ENCODE measurements around the gene DDX47.

DDX47 gene

DNA sequence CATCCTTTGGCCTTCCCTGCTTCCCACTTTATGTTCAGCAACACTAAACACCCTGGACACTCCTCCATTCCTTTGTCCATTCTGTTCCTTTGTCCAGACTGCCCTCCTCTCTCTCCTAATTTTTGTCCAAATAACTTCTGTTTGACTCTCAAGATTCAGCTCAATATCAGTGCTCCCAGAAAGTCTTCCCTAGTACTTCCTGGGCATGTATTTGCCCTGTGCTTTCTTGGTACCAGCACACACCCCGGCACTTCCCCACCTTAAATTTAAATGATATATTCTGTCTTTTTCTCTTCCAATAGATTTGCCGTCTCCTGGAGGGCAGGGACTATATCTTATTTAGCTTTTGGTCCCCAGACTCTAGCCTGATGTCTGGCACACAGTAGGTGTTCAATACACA is 34.1 kb upstream of the DDX47 start:
- TF ChIP-seq CTCF (IDR thresholded peaks at IDR 0.05; ENCODE audit: extremely low read depth, insufficient read depth, missing control alignments), result no peak
- in situ Hi-C loops (cut with MboI; ENCODE audit: low pct_unique_long_range_greater_than_20kb, low sequenced_read_pairs, unreplicated experiment), result loop anchor here (25.0 kb wide), 1 partner anchor 433 kb away; no protein-coding TSS in a partner anchor
- no peak for DNase-seq (ENCODE audit: low spot score)

GRCh38 chr12:12779529-12779928 is 33.6 kb upstream of the DDX47 start:
- DNase-seq (ENCODE audit: low spot score), result no peak
- TF ChIP-seq CTCF (IDR thresholded peaks at IDR 0.05; ENCODE audit: extremely low read depth, insufficient read depth, missing control alignments), result no peak
- in situ Hi-C loops (cut with MboI; ENCODE audit: low pct_unique_long_range_greater_than_20kb, low sequenced_read_pairs, unreplicated experiment), result loop anchor here (25.0 kb wide), 1 partner anchor 433 kb away; no protein-coding TSS in a partner anchor

DNA sequence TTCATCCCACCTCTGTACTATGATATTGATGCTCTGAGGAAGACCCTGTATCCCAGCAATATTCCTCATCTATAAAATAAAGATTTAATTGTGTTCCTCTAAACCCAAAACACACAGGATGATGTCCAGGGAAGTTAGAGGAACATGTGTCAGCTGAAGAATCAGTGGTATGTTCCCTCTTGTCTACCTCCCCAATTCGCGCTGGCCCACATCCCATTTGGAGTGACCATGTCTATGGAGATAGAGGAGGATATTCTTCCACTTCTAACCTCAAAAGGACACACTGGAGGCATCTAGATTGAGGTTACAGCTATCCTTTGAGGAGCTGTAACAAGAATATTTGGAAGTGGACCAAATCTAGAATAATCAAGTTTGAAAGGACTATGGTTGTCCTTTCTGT is 29.0 kb upstream of the DDX47 start:
- in situ Hi-C loops (cut with MboI; ENCODE audit: low pct_unique_long_range_greater_than_20kb, low sequenced_read_pairs, unreplicated experiment), result loop anchor here (25.0 kb wide), 1 partner anchor 428 kb away; no protein-coding TSS in a partner anchor
- DNase-seq (ENCODE audit: low spot score), result no peak
- no peak for TF ChIP-seq CTCF (IDR thresholded peaks at IDR 0.05; ENCODE audit: extremely low read depth, insufficient read depth, missing control alignments)

DNA sequence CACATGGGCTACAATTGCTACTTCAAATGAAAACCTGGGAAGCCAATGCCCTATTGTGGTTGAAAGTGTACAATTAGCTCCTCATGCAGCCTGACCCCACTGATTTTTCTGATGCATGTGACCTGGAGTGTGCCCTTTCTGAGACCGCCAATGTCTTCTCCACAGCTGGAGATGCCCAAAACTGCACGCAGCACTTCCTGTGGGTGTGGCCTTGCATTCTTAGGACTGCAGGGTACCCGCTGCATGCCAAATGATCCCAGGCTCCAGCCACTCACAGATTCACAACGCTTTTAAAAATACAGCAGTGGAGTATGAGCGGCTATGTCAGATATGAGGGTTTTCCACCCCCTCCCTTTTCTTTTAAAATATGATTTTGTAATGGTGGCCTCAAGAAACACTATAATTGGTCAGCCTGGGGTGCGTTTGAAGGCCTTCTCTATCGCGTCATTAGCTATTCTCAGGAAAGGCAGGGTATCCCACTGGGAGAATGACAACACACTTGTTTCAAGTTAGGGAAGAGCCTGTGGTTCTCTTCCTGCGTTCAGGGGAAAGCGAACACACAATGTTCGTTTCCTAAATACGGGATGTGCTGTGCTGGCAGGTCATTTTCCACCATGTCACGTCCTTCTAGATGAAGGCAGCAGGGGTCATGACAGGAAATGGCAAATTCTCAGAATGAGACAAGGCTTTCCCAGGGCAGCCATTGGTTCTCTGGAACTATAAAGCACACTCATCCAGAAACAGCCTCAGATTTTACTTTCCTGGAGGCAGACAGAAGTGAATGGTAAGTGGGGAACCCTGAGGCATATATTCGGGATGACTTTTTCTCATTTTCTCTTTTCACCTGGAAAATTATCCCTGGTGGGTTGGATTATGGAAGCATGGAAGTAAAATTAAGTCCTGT is 28.0 kb upstream of the DDX47 start, which contains the start of gene APOLD1:
Gene APOLD1 (plus strand): TSS at position 749 of the 904 bp plus-strand sequence. CDS start 33 bp downstream, at position 782.
- TF ChIP-seq CTCF (IDR thresholded peaks at IDR 0.05; ENCODE audit: extremely low read depth, insufficient read depth, missing control alignments), result no peak
- in situ Hi-C loops (cut with MboI; ENCODE audit: low pct_unique_long_range_greater_than_20kb, low sequenced_read_pairs, unreplicated experiment), result loop anchor here (25.0 kb wide), 1 partner anchor 427 kb away; no protein-coding TSS in a partner anchor
- DNase-seq (ENCODE audit: low spot score), result no peak

- no peak for DNase-seq (ENCODE audit: low spot score)
- no peak for TF ChIP-seq CTCF (IDR thresholded peaks at IDR 0.05; ENCODE audit: extremely low read depth, insufficient read depth, missing control alignments)
- in situ Hi-C loops (cut with MboI; ENCODE audit: low pct_unique_long_range_greater_than_20kb, low sequenced_read_pairs, unreplicated experiment), result loop anchor here (25.0 kb wide), 1 partner anchor 426 kb away; no protein-coding TSS in a partner anchor
These were observed 26.8 kb upstream of the DDX47 start for GRCh38 chr12:12786351-12786705.

DNA sequence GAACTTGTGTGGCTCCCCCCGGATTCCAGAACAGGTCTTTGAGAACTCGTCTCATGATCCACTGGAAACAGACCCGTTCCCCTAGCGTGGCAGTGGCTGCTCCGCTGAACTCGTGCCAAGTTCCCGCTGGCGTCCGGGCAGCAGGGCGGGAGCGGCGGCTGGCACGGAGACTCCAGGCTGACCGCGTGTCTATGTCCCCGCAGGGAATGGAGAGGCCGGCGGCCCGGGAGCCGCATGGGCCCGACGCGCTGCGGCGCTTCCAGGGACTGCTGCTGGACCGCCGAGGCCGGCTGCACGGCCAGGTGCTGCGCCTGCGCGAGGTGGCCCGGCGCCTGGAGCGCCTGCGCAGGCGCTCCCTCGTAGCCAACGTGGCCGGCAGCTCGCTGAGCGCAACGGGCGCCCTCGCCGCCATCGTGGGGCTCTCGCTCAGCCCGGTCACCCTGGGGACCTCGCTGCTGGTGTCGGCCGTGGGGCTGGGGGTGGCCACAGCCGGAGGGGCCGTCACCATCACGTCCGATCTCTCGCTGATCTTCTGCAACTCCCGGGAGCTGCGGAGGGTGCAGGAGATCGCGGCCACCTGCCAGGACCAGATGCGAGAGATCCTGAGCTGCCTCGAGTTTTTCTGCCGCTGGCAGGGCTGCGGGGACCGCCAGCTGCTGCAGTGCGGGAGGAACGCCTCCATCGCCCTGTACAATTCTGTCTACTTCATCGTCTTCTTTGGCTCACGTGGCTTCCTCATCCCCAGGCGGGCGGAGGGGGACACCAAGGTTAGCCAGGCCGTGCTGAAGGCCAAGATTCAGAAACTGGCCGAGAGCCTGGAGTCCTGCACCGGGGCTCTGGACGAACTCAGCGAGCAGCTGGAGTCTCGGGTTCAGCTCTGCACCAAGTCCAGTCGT is 26.2 kb upstream of the DDX47 start:
- DNase-seq (ENCODE audit: low spot score), result peak; percentile 96
- no peak for TF ChIP-seq CTCF (IDR thresholded peaks at IDR 0.05; ENCODE audit: extremely low read depth, insufficient read depth, missing control alignments)
- in situ Hi-C loops (cut with MboI; ENCODE audit: low pct_unique_long_range_greater_than_20kb, low sequenced_read_pairs, unreplicated experiment), result loop anchor here (25.0 kb wide), 1 partner anchor 425 kb away; no protein-coding TSS in a partner anchor

Data from GM13977 (cell line).